Endothelial cell of umbilical vein (primary cell): ENCODE data around the gene DBX1. TPM values are rescaled to one million over a fixed set of nuclear protein-coding genes. Genes with fewer than 3 reads are reported as not detected.

Experiments used
- BruUV-seq: library from RNA; stranded (reverse); fragments of 400-500 nt; replicated peaks from 2 replicates; lab custom pipeline; 2021; lab: Mats Ljungman, UMichigan
- CTCF ChIA-PET: fragments of 300-600, 350-600 bp; sonication (Branson Sonifier 250); formaldehyde crosslinking; loops from one replicate; lab custom pipeline; 2021; ENCODE audit warnings: antibody characterized with exemption, inconsistent platforms; lab: Charles Lee
- POLR2A ChIA-PET: fragments of 300-600, 350-600 bp; sonication (Branson Sonifier 250); formaldehyde crosslinking; loops from one replicate; lab custom pipeline; 2021; ENCODE audit warnings: antibody characterized with exemption, inconsistent platforms; lab: Charles Lee
- DNase-seq: peaks from one replicate; pipeline ENCODE4 v3.0.0-alpha.2; 2011; ENCODE audit warnings: low read depth, low spot score
- FAIRE-seq: peaks from 2 replicates; lab custom pipeline; 2011; peaks lifted over from hg19 to GRCh38; lab: Jason Lieb, UNC
- H2AFZ ChIP-seq: 2 replicates; pipeline ENCODE4 v1.6.0; 2012; ENCODE audit warnings: low read depth, low read length, control low read depth, inconsistent platforms
- H3K27ac ChIP-seq: 2 replicates; pipeline ENCODE4 v1.5.1; 2011; ENCODE audit warnings: low read depth, mild to moderate bottlenecking, control low read depth, low read length, moderate library complexity; ENCODE audit not compliant: insufficient read depth
- H3K27me3 ChIP-seq, 2 experiments: 2 replicates each; pipeline versions ENCODE4 v1.6.0 to v1.6.1; 2011; ENCODE audit warnings: low read length in 2 of 2, mixed read lengths in 1 of 2; ENCODE audit not compliant: control insufficient read depth in 2 of 2, insufficient read depth in 2 of 2
- H3K36me3 ChIP-seq, 2 experiments: 2 replicates in 1 of 2; 3 replicates in 1 of 2; pipeline ENCODE4 v1.5.1; 2011; ENCODE audit warnings: low read length in 2 of 2, mild to moderate bottlenecking in 1 of 2, moderate library complexity in 1 of 2; ENCODE audit not compliant: control insufficient read depth in 2 of 2, insufficient read depth in 2 of 2; ENCODE audit errors: extremely low read depth in 1 of 2
- H3K4me1 ChIP-seq: 3 replicates; pipeline ENCODE4 v1.5.1; 2011; ENCODE audit warnings: mild to moderate bottlenecking, low read length; ENCODE audit not compliant: control insufficient read depth, insufficient read depth; ENCODE audit errors: extremely low read depth
- H3K4me2 ChIP-seq: 2 replicates; pipeline ENCODE4 v1.6.1; 2011; ENCODE audit warnings: low read length, control low read depth, mixed read lengths; ENCODE audit not compliant: insufficient read depth
- H3K4me3 ChIP-seq, 3 experiments: fragments of 200-600 bp in 1 of 3; sonication (generic), shearing (Covaris generic) in 1 of 3; replicated peaks in 1 of 3; 2 replicates each; pipeline ENCODE4 v1.5.1; 2011 to 2016; ENCODE audit warnings: control low read depth in 3 of 3, low read length in 3 of 3, mild to moderate bottlenecking in 2 of 3, inconsistent platforms in 1 of 3, low read depth in 1 of 3, moderate library complexity in 1 of 3; ENCODE audit not compliant: insufficient read depth in 1 of 3
- H3K79me2 ChIP-seq: 2 replicates; pipeline ENCODE4 v1.6.0; 2012; ENCODE audit warnings: low read length, inconsistent platforms; ENCODE audit not compliant: control insufficient read depth, insufficient read depth
- H3K9ac ChIP-seq: replicated peaks from 2 replicates; pipeline ENCODE3; 2011; ENCODE audit warnings: low read length, control low read depth; ENCODE audit not compliant: insufficient read depth; ENCODE audit errors: extremely low read depth
- H3K9me1 ChIP-seq: replicated peaks from 3 replicates; pipeline ENCODE4 v1.6.0; 2011; ENCODE audit warnings: mild to moderate bottlenecking, low read length; ENCODE audit not compliant: control insufficient read depth, insufficient read depth; ENCODE audit errors: extremely low read depth
- H3K9me3 ChIP-seq: replicated peaks from 2 replicates; pipeline ENCODE4 v1.5.1; 2012; ENCODE audit warnings: low read length, inconsistent platforms; ENCODE audit not compliant: control insufficient read depth, insufficient read depth
- H4K20me1 ChIP-seq: replicated peaks from 2 replicates; pipeline ENCODE3; 2011; ENCODE audit warnings: mild to moderate bottlenecking, low read length; ENCODE audit not compliant: control insufficient read depth, insufficient read depth; ENCODE audit errors: extremely low read depth
- CTCF ChIP-seq, 2 donors: IDR thresholded peaks; 1 replicate in 1 of 2; 2 replicates in 1 of 2; pipeline ENCODE4 v1.5.1; 2011; ENCODE audit warnings: low read length in 2 of 2, mild to moderate bottlenecking in 2 of 2, moderate library complexity in 2 of 2, control low read depth in 1 of 2, inconsistent platforms in 1 of 2, low read depth in 1 of 2; ENCODE audit not compliant: insufficient read depth in 1 of 2; ENCODE audit errors: extremely low read depth in 1 of 2
- EZH2 ChIP-seq: IDR thresholded peaks from 2 replicates; pipeline ENCODE4 v1.6.1; 2012; ENCODE audit warnings: borderline replicate concordance, low read depth, mild to moderate bottlenecking, moderate library complexity, low read length, inconsistent platforms; ENCODE audit not compliant: severe bottlenecking
- FOS ChIP-seq: IDR thresholded peaks from 2 replicates; pipeline ENCODE4 v1.6.1; 2011; ENCODE audit warnings: mild to moderate bottlenecking, low read length, moderate library complexity, borderline replicate concordance; ENCODE audit not compliant: insufficient read depth
- GATA2 ChIP-seq: IDR thresholded peaks from 2 replicates; pipeline ENCODE4 v1.7.0; 2011; ENCODE audit warnings: low read depth, mild to moderate bottlenecking, moderate library complexity, mixed read lengths, low read length; ENCODE audit not compliant: insufficient read length, insufficient read depth
- JUN ChIP-seq: IDR thresholded peaks from 2 replicates; pipeline ENCODE4 v1.6.1; 2011; ENCODE audit warnings: borderline replicate concordance, low read depth; ENCODE audit not compliant: insufficient read length, insufficient read depth
- MYC ChIP-seq: IDR thresholded peaks from one replicate; pipeline ENCODE4 v1.6.1; 2011; ENCODE audit warnings: mild to moderate bottlenecking, low read depth, low read length
- POLR2A ChIP-seq: IDR thresholded peaks from 2 replicates; pipeline ENCODE4 v1.6.1; 2012; ENCODE audit warnings: low read depth, mild to moderate bottlenecking, control low read depth, low read length
- POLR2AphosphoS5 ChIP-seq: IDR thresholded peaks from 2 replicates; pipeline ENCODE4 v1.6.1; 2012; ENCODE audit warnings: low read depth, mild to moderate bottlenecking, control low read depth, low read length, moderate library complexity; ENCODE audit not compliant: insufficient read depth
- dilution Hi-C: fragments of 300-500 bp; cut with MboI; formaldehyde crosslinking; loops from one replicate; pipeline ENCODE4 v1.15.0; 2019; ENCODE audit warnings: low sequenced_read_pairs; ENCODE audit not compliant: extremely low pct_ligation_motif_present
- intact Hi-C: fragments of 100-400 bp; cut with micrococcal nuclease; formaldehyde crosslinking; loops from one replicate; pipeline ENCODE4 v1.10.0; 2022
- polyA plus RNA-seq, 4 experiments: library from polyadenylated mRNA; depleted of rRNA in 3 of 4; stranded (reverse) in 3 of 4; unstranded in 1 of 4; fragments of >200 nt; gene quantifications; 2 replicates each; pipeline versions ENCODE4 v1.2.1 to v1.2.3, GENCODE V29; 2011 to 2012; ENCODE audit warnings: missing spikeins in 1 of 4
- total RNA-seq: library from RNA; stranded (reverse); gene quantifications from 2 replicates; pipeline ENCODE4 v1.2.3, GENCODE V29; 2021
- TF ChIP-seq, protein P1 (sequence below): IDR thresholded peaks from 2 replicates; pipeline ENCODE4 v1.6.1; 2011; ENCODE audit not compliant: insufficient read depth, insufficient read length

Gene DBX1
- total and polyA plus RNA-seq, 2 donors (not counting 3 experiments of a cell fraction or from before 2014, with no cell fraction given) = not detected

DNA sequence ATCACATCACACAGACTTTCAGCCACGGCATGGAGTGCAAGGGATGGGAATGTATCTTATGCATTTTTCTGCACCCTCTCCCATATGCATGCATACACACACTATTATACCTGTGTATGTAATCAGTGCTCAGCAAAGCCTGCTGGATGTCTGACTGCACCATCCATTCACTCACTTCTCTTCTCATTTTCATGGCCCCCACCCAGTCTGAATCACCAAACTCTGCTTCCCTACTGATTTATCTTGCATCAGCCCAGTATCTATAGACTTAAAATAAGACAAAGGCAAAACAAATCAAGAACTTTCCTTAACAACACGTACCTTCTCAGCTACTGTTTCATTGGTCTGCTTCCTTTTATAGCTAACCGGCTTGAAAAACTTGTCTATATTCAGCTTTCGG, 21.6 kb downstream of the DBX1 start:
- DNase-seq = no peak
- Histone ChIP-seq H3K27ac (no peak overlapping the region), H3K9me1 (no peaks in the 10 kb centered on the region), H3K4me1 (no peaks in the 10 kb centered on the region), H3K9ac (no peak overlapping the region), H3K4me2 (no peak overlapping the region), H3K4me3 (no peak overlapping the region), H4K20me1 (no peaks in the 10 kb centered on the region), H3K9me3 (no peaks in the 10 kb centered on the region), H2AFZ (no peak overlapping the region), H3K36me3 (no peaks in the 10 kb centered on the region), H3K27me3 (peaks cover 20 to 29% of the 10 kb centered on the region in 2 experiments), H3K79me2 (no peaks in the 10 kb centered on the region)
- dilution Hi-C loops (no loop called here), intact Hi-C loops (no loop called here)
- ChIA-PET POLR2A (no interaction called here), CTCF (interaction anchor here (2.1 kb wide), 1 partner anchor 10 kb away, joined by 11 read pairs; no protein-coding TSS in a partner anchor)
- FAIRE-seq = no peak
- no TSS peak for BruUV-seq
- TF ChIP-seq CTCF (IDR thresholded peaks at IDR 0.05; ENCODE audit: extremely low read depth in 1 of 2, insufficient read depth in 1 of 2, low read depth in 1 of 2, low read length in 2 of 2) (no peak), FOS (no peak), GATA2 (no peak), POLR2A (no peak), JUN (no peak), MYC (no peak), POLR2AphosphoS5 (no peak), EZH2 (no peak)
- TF ChIP-seq, protein P1, sequence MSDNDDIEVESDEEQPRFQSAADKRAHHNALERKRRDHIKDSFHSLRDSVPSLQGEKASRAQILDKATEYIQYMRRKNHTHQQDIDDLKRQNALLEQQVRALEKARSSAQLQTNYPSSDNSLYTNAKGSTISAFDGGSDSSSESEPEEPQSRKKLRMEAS = no peak
